Vagina (tissue), 2 donors: Measurements from ENCODE around the gene NXPE1. TPM values are rescaled to one million over a fixed set of nuclear protein-coding genes. Genes with fewer than 3 reads are reported as not detected.

Experiments used
- DNase-seq, 2 donors: peaks; one replicate each; pipeline ENCODE4 v3.0.0-alpha.2; 2017; ENCODE audit errors: extremely low spot score in 2 of 2
- H3K27ac ChIP-seq: fragments of 200-600 bp; sonication (generic); one replicate; pipeline ENCODE4 v1.5.1; 2019
- H3K27me3 ChIP-seq: fragments of 200-600 bp; sonication (generic); one replicate; pipeline ENCODE4 v1.5.1; 2019
- H3K36me3 ChIP-seq, 2 donors: fragments of 200-600 bp; sonication (generic); one replicate each; pipeline ENCODE4 v1.5.1; 2017 to 2019
- H3K4me1 ChIP-seq: fragments of 200-600 bp; sonication (generic); one replicate; pipeline ENCODE4 v1.5.1; 2019
- H3K4me3 ChIP-seq, 2 donors: fragments of 200-600 bp; sonication (generic); 1 replicate in 1 of 2; 2 replicates in 1 of 2; pipeline ENCODE4 v1.5.1; 2016 to 2019
- H3K9me3 ChIP-seq: fragments of 200-600 bp; sonication (generic); one replicate; pipeline ENCODE4 v1.5.1; 2019
- POLR2A ChIP-seq, 2 donors: fragments of 450-650 bp; IDR thresholded peaks; one replicate each; pipeline ENCODE4 v1.6.1; 2017; ENCODE audit warnings: antibody characterized with exemption in 2 of 2, mild to moderate bottlenecking in 2 of 2, moderate library complexity in 2 of 2
- POLR2AphosphoS5 ChIP-seq, 2 donors: sonication (generic); formaldehyde crosslinking; IDR thresholded peaks; one replicate each; pipeline ENCODE4 v1.9.0; 2017; ENCODE audit warnings: antibody characterized with exemption in 2 of 2, mild to moderate bottlenecking in 2 of 2, low read depth in 1 of 2; ENCODE audit not compliant: insufficient read depth in 1 of 2
- intact Hi-C: fragments of 100-400 bp; cut with DNase I; formaldehyde crosslinking; loops from one replicate; pipeline ENCODE4 v1.15.1; 2023
- total RNA-seq: library from RNA; depleted of rRNA; stranded (reverse); fragments of >200 nt; gene quantifications from one replicate; pipeline ENCODE4 v1.2.3, GENCODE V29; 2016
- TF ChIP-seq, protein P1 (sequence below), 3 experiments: fragments of 450-650 bp in 2 of 3; fragments of 200-600 bp in 1 of 3; sonication (generic) in 1 of 3; IDR thresholded peaks; one replicate each; pipeline ENCODE4 v1.5.1; 2017 to 2019; ENCODE audit warnings: antibody characterized with exemption in 3 of 3, mild to moderate bottlenecking in 2 of 3, moderate library complexity in 2 of 3

Gene NXPE1
- total RNA-seq, 1 donor from 2014 or later: not detected

DNA sequence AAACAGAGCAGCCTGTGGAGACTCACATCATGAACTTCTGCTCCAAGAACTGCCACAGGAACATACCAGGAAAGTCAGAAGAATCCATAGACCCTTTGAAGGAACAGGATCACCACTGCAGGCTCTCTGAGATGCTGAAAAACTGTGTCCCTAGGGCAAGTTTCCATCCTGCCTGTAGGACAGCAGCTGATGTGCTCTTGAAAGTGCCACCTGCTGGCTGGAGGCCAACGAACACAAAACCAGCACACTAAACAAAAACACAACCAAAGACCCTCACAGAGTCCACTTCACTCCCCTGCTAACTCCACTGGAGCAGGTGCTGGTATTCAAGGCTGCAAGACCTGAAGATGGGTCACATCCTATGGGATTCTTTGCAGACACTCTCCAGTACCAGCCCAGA lies 12.0 kb upstream of the NXPE1 start:
- Histone ChIP-seq H3K27me3 (no peaks in the 10 kb centered on the region), H3K4me3 (no peak overlapping the region), H3K36me3 (no peaks in the 10 kb centered on the region), H3K27ac (no peak overlapping the region), H3K4me1 (no peaks in the 10 kb centered on the region), H3K9me3 (no peaks in the 10 kb centered on the region)
- TF ChIP-seq POLR2A (IDR thresholded peaks at IDR 0.05) (no peak), POLR2AphosphoS5 (IDR thresholded peaks at IDR 0.05; ENCODE audit: insufficient read depth in 1 of 2, low read depth in 1 of 2) (no peak)
- TF ChIP-seq, protein P1, sequence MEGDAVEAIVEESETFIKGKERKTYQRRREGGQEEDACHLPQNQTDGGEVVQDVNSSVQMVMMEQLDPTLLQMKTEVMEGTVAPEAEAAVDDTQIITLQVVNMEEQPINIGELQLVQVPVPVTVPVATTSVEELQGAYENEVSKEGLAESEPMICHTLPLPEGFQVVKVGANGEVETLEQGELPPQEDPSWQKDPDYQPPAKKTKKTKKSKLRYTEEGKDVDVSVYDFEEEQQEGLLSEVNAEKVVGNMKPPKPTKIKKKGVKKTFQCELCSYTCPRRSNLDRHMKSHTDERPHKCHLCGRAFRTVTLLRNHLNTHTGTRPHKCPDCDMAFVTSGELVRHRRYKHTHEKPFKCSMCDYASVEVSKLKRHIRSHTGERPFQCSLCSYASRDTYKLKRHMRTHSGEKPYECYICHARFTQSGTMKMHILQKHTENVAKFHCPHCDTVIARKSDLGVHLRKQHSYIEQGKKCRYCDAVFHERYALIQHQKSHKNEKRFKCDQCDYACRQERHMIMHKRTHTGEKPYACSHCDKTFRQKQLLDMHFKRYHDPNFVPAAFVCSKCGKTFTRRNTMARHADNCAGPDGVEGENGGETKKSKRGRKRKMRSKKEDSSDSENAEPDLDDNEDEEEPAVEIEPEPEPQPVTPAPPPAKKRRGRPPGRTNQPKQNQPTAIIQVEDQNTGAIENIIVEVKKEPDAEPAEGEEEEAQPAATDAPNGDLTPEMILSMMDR (IDR thresholded peaks at IDR 0.05): no peak
- intact Hi-C loops: no loop called here
- DNase-seq: no peak

DNA sequence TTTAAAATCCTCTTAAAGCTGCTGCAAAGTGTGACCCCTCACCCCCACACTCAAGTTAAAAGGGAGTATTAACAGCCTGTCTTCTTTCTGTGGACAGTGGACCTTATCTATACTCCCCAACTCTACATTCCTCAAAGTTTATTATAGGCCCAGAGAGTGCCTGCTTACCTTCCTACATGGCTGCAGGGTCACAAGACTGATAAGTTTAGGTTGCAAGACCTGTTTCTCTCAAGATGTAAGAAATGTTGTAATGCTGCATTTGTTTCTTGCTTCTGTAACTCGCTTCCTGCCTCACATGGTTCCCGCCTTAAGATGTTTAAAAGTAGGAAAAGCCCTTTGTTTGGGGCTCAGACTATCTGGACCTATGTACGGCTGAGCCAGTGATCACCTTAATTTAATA lies 10.1 kb upstream of the NXPE1 start:
- H3K9me3 ChIP-seq: no peaks in the 10 kb centered on the region
- TF ChIP-seq POLR2A (IDR thresholded peaks at IDR 0.05): no peak
- TF ChIP-seq, protein P1 (IDR thresholded peaks at IDR 0.05): no peak
- TF ChIP-seq POLR2AphosphoS5 (IDR thresholded peaks at IDR 0.05; ENCODE audit: insufficient read depth in 1 of 2, low read depth in 1 of 2): no peak
- H3K27ac ChIP-seq: no peak overlapping the region
- no peak for DNase-seq
- H3K27me3 ChIP-seq: no peaks in the 10 kb centered on the region
- H3K4me3 ChIP-seq: no peak overlapping the region
- no peaks in the 10 kb centered on the region for H3K4me1 ChIP-seq
- no peaks in the 10 kb centered on the region for H3K36me3 ChIP-seq
- intact Hi-C loops: no loop called here

DNA sequence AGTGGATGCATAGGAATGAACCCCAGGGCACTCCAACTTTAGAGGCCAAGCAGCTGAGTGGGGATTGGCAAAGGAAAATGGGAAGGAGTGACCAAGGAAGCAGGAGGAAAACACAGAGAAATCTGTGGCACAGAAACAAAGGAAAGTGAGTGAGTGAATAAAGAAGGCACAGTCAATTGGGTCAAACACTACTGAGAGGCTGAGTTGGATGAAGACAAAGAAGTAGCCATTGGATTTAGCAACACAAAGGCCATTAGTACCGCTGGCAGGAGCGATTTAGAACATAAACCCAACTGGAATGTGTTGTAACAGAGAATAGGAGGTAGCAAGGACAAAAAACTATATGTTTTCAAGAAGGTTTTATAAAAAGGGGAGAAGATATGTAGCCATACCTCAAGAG lies 6.6 kb upstream of the NXPE1 start:
- Histone ChIP-seq H3K27me3 (no peaks in the 10 kb centered on the region), H3K4me3 (no peak overlapping the region), H3K9me3 (no peaks in the 10 kb centered on the region), H3K27ac (no peak overlapping the region), H3K36me3 (no peaks in the 10 kb centered on the region), H3K4me1 (no peaks in the 10 kb centered on the region)
- DNase-seq: no peak
- no peak for TF ChIP-seq POLR2A (IDR thresholded peaks at IDR 0.05)
- no peak for TF ChIP-seq POLR2AphosphoS5 (IDR thresholded peaks at IDR 0.05; ENCODE audit: insufficient read depth in 1 of 2, low read depth in 1 of 2)
- TF ChIP-seq, protein P1 (IDR thresholded peaks at IDR 0.05): no peak
- intact Hi-C loops: no loop called here

DNA sequence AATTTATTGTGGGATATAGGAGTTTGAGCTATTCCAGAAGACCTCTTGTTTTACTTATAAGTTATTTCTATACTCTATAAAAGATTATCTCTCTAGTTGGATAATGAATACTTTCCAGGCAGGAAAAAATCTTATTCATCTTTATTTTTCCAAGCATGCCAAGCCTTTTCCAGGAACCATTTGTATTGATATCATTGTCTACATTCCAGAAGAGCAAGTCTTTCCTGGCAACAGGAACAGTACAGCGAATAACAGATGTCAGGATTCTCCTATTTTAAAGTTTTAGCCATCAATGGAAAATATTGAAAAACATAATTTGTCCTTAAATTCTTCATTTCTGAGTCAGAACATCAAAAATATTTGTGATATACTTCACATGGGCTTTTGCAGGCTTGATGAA lies 5.2 kb upstream of the NXPE1 start:
- Histone ChIP-seq H3K4me1 (no peaks in the 10 kb centered on the region), H3K27me3 (no peaks in the 10 kb centered on the region), H3K9me3 (no peaks in the 10 kb centered on the region), H3K4me3 (no peak overlapping the region), H3K36me3 (no peaks in the 10 kb centered on the region), H3K27ac (no peak overlapping the region)
- no peak for TF ChIP-seq POLR2AphosphoS5 (IDR thresholded peaks at IDR 0.05; ENCODE audit: insufficient read depth in 1 of 2, low read depth in 1 of 2)
- TF ChIP-seq, protein P1 (IDR thresholded peaks at IDR 0.05): no peak
- no peak for TF ChIP-seq POLR2A (IDR thresholded peaks at IDR 0.05)
- intact Hi-C loops: no loop called here
- no peak for DNase-seq

DNA sequence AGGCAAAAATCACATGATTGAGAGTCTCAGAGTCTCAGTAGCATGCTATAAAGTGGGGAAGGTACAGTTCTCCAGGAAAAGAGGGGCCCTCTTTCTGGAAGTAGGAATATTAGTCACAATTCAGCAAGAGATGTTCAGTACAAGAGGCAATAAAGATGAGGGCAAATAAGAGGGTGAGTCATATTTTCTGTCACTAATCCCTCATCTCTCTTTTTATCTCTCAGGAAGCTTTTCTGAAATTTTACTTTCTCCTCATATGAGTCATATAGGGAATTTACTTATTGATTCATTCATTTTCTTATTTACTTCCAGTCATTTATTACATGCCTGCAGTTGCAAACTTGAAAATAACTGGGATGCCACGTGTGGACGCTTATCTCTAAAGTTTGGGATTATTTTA lies 3.4 kb upstream of the NXPE1 start:
- H3K27ac ChIP-seq: no peak overlapping the region
- TF ChIP-seq POLR2A (IDR thresholded peaks at IDR 0.05) (no peak), POLR2AphosphoS5 (IDR thresholded peaks at IDR 0.05; ENCODE audit: insufficient read depth in 1 of 2, low read depth in 1 of 2) (no peak)
- TF ChIP-seq, protein P1 (IDR thresholded peaks at IDR 0.05): no peak
- DNase-seq: no peak
- no peaks in the 10 kb centered on the region for H3K36me3 ChIP-seq
- H3K4me3 ChIP-seq: no peak overlapping the region
- H3K4me1 ChIP-seq: no peaks in the 10 kb centered on the region
- H3K9me3 ChIP-seq: no peaks in the 10 kb centered on the region
- intact Hi-C loops: no loop called here
- H3K27me3 ChIP-seq: no peaks in the 10 kb centered on the region
